Brain microvascular endothelial cell (primary cell): ENCODE results near the gene UBL4A.

Source experiments
- DNase-seq: peaks from one replicate; pipeline ENCODE4 v3.0.0-alpha.2; 2020
- H3K27ac ChIP-seq: fragments of 250-450 bp; sonication (Bioruptor Pico); 2 replicates; pipeline ENCODE4 v1.5.1; 2020; ENCODE audit warnings: mild to moderate bottlenecking, moderate library complexity
- H3K27me3 ChIP-seq: fragments of 250-450 bp; sonication (Bioruptor Pico); replicated peaks from 2 replicates; pipeline ENCODE4 v1.5.1; 2020; ENCODE audit warnings: mild to moderate bottlenecking
- H3K36me3 ChIP-seq: fragments of 250-450 bp; sonication (Bioruptor Pico); replicated peaks from 2 replicates; pipeline ENCODE4 v1.5.1; 2020; ENCODE audit warnings: mild to moderate bottlenecking
- H3K4me3 ChIP-seq: 2 replicates; pipeline ENCODE4 v1.5.1; 2011; ENCODE audit warnings: low read depth, mild to moderate bottlenecking, control low read depth, low read length, moderate library complexity
- CTCF ChIP-seq: IDR thresholded peaks from 2 replicates; pipeline ENCODE4 v1.5.1; 2011; ENCODE audit warnings: low read depth, mild to moderate bottlenecking, moderate library complexity, low read length, control low read depth, inconsistent platforms; ENCODE audit errors: missing control alignments
- in situ Hi-C: cut with HindIII; loops from 2 replicates; pipeline ENCODE4 v1.10.0; 2017; ENCODE audit warnings: low sequenced_read_pairs, low pct_ligation_motif_present

UBL4A gene

GRCh38 chrX:154457491-154458115, 28.8 kb downstream of the UBL4A start:
- Histone ChIP-seq H3K4me3 (peak overlapping the region; percentile 51), H3K27me3 (no peaks in the 10 kb centered on the region), H3K27ac (peak overlapping the region; percentile 87), H3K36me3 (peaks cover 11% of the 10 kb centered on the region)
- DNase-seq: no peak
- no peak for TF ChIP-seq CTCF
- in situ Hi-C loops: no loop called here

- H3K27me3 ChIP-seq: no peaks in the 10 kb centered on the region
- H3K27ac ChIP-seq: no peak overlapping the region
- DNase-seq: no peak
- TF ChIP-seq CTCF: no peak
- H3K36me3 ChIP-seq: peaks cover 5% of the 10 kb centered on the region
- in situ Hi-C loops: no loop called here
- no peak overlapping the region for H3K4me3 ChIP-seq
Observed at GRCh38 chrX:154452823-154453222, 33.6 kb downstream of the UBL4A start.

- no peak for DNase-seq
- TF ChIP-seq CTCF: no peak
- in situ Hi-C loops: no loop called here
- Histone ChIP-seq H3K27me3 (no peaks in the 10 kb centered on the region), H3K36me3 (peaks cover 5% of the 10 kb centered on the region), H3K27ac (no peak overlapping the region), H3K4me3 (no peak overlapping the region)
Observed at GRCh38 chrX:154450312-154450711, 36.1 kb downstream of the UBL4A start.

GRCh38 chrX:154449618-154450017, 36.8 kb downstream of the UBL4A start:
- H3K36me3 ChIP-seq: peaks cover 5% of the 10 kb centered on the region
- in situ Hi-C loops: no loop called here

DNA sequence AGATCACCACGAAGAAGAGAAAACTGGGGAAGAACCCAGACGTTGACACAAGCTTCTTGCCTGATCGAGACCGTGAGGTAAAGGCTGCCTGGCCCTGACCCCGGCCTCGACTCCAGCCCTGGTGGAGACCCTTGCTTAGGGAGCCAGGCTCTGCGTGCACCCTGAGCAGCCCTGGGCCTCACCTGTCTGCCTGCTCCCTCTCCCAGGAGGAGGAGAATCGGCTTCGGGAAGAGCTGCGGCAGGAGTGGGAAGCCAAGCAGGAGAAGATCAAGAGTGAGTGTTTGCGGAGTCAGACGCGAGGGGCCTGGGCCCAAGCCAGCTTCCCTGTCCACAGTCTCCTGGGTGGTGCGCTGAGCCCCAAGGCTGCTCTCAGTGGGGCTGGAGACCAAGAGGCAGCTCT, 37.9 kb downstream of the UBL4A start:
- no peak overlapping the region for H3K27ac ChIP-seq
- DNase-seq: no peak
- in situ Hi-C loops: no loop called here
- TF ChIP-seq CTCF: no peak
- H3K4me3 ChIP-seq: no peak overlapping the region
- H3K36me3 ChIP-seq: peaks cover 5% of the 10 kb centered on the region
- H3K27me3 ChIP-seq: no peaks in the 10 kb centered on the region

More at GRCh38 chrX:154449618-154450017, 36.8 kb downstream of the UBL4A start:
- Histone ChIP-seq H3K4me3 (no peak overlapping the region), H3K27me3 (no peaks in the 10 kb centered on the region), H3K27ac (no peak overlapping the region)
- DNase-seq: no peak
- no peak for TF ChIP-seq CTCF

- Histone ChIP-seq H3K36me3 (peaks cover 16% of the 10 kb centered on the region), H3K27me3 (no peaks in the 10 kb centered on the region), H3K27ac (no peak overlapping the region), H3K4me3 (no peak overlapping the region)
- DNase-seq: no peak
- no peak for TF ChIP-seq CTCF
- in situ Hi-C loops: no loop called here
Observed at GRCh38 chrX:154446430-154446829, 40.0 kb downstream of the UBL4A start.
